ENCODE data around the gene SPATA24.

- TF ChIP-seq CTCF (IDR thresholded peaks at IDR 0.05), result no peak
- no peak for TF ChIP-seq POLR2A (IDR thresholded peaks at IDR 0.05)
These were observed 6.5 kb upstream of the SPATA24 start for GRCh38 chr5:139410121-139410992.
